Iris pigment epithelial cell (primary cell): ENCODE results near the gene C1orf21.

ENCODE experiments used
- DNase-seq: peaks from one replicate; pipeline ENCODE4 v3.0.0-alpha.2; 2011; ENCODE audit warnings: low read depth

The C1orf21 gene

GRCh38 chr1:184557423-184558347 lies 170.9 kb downstream of the C1orf21 start:
- DNase-seq, result no peak

- no peak for DNase-seq
Measured at GRCh38 chr1:184558691-184559090, 171.9 kb downstream of the C1orf21 start.

- DNase-seq, result no peak
Measured at GRCh38 chr1:184559117-184559713, 172.4 kb downstream of the C1orf21 start.

GRCh38 chr1:184562806-184563205 lies 176.0 kb downstream of the C1orf21 start:
- DNase-seq, result no peak

GRCh38 chr1:184563308-184563707 lies 176.5 kb downstream of the C1orf21 start:
- DNase-seq, result peak; percentile 56

- DNase-seq, result no peak
Measured at GRCh38 chr1:184567009-184567408, 180.2 kb downstream of the C1orf21 start.

- peak; percentile 88 for DNase-seq
Measured at GRCh38 chr1:184567637-184568036, 180.8 kb downstream of the C1orf21 start.

- DNase-seq, result no peak
Measured at GRCh38 chr1:184568148-184568547, 181.3 kb downstream of the C1orf21 start.

GRCh38 chr1:184569106-184569505 lies 182.3 kb downstream of the C1orf21 start:
- no peak for DNase-seq

GRCh38 chr1:184574588-184574987 lies 187.8 kb downstream of the C1orf21 start:
- no peak for DNase-seq

- DNase-seq, result no peak
Measured at GRCh38 chr1:184576822-184577221, 190.0 kb downstream of the C1orf21 start.

GRCh38 chr1:184577319-184577718 lies 190.5 kb downstream of the C1orf21 start:
- DNase-seq, result no peak

- DNase-seq, result no peak
Measured at GRCh38 chr1:184582411-184582810, 195.6 kb downstream of the C1orf21 start.

- no peak for DNase-seq
Measured at GRCh38 chr1:184583849-184584248, 197.0 kb downstream of the C1orf21 start.

GRCh38 chr1:184588701-184589100 lies 201.9 kb downstream of the C1orf21 start:
- peak; percentile 28 for DNase-seq

- DNase-seq, result no peak
Measured at GRCh38 chr1:184590163-184590750, 203.4 kb downstream of the C1orf21 start.

- DNase-seq, result peak; percentile 41
Measured at GRCh38 chr1:184593597-184593996, 206.8 kb downstream of the C1orf21 start.

GRCh38 chr1:184595596-184595995 lies 208.8 kb downstream of the C1orf21 start:
- DNase-seq, result peak; percentile 88

GRCh38 chr1:184596950-184597645 lies 210.3 kb downstream of the C1orf21 start:
- DNase-seq, result no peak

- peak; percentile 57 for DNase-seq
Measured at GRCh38 chr1:184597650-184598357, 211.0 kb downstream of the C1orf21 start.

- no peak for DNase-seq
Measured at GRCh38 chr1:184598403-184599193, 211.8 kb downstream of the C1orf21 start.
